Keratinocyte (primary cell): ENCODE data around the gene HHIPL1.

Source experiments
- CTCF ChIP-seq, 3 experiments: IDR thresholded peaks in 1 of 3; conservative IDR thresholded peaks in 1 of 3; optimal IDR thresholded peaks in 1 of 3; 2 replicates in 2 of 3; 3 replicates in 1 of 3; pipeline versions ENCODE3 to v1.5.1; 2011; ENCODE audit warnings: low read length in 3 of 3, mild to moderate bottlenecking in 3 of 3, moderate library complexity in 2 of 3, control low read depth in 1 of 3, inconsistent platforms in 1 of 3; ENCODE audit not compliant: insufficient read depth in 2 of 3; ENCODE audit errors: extremely low read depth in 1 of 3
- EZH2 ChIP-seq: IDR thresholded peaks from one replicate; pipeline ENCODE4 v1.6.1; 2012; ENCODE audit warnings: inconsistent platforms, mild to moderate bottlenecking, low read length, moderate library complexity

- no peak for TF ChIP-seq CTCF (optimal IDR thresholded peaks at IDR 0.05 in 1 of 3, IDR thresholded peaks at IDR 0.05 in 1 of 3, conservative IDR thresholded peaks at IDR 0.05 in 1 of 3; ENCODE audit: extremely low read depth in 1 of 3, insufficient read depth in 2 of 3, low read length in 3 of 3)
- no peak for TF ChIP-seq EZH2
Measured at GRCh38 chr14:99598774-99599173, 46.2 kb upstream of the HHIPL1 start.
